IPS DF 4.7 (cell line): ENCODE measurements around the gene KCNJ15.

ENCODE experiments used
- DNase-seq: peaks from one replicate; pipeline ENCODE4 v3.0.0-alpha.2; 2013; ENCODE audit warnings: low spot score; ENCODE audit errors: extremely low read depth

KCNJ15 gene

DNA sequence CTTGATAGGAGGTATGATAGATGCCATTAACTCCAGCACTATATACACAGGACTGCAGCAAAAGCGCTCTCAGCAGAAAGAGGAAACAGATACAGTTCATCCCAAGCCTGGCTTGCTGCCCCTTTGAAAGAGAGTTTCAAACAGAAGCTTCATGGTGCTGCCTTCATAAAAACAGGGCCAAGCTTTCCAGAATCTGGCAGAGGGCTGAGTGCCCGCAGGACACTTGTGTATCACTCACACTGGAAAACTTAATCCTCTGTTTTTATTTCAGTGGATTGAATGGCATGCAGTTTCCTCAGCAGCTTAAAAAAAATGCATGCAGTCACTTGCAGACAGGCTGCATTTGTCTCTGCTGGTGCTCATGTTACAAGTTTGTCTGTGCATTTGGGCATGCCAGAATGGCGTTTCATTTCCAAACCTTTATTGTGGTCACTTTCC is 40.4 kb downstream of the KCNJ15 start:
- DNase-seq, result no peak

- DNase-seq, result no peak
Observed at GRCh38 chr21:38297871-38298270, 41.1 kb downstream of the KCNJ15 start.

- no peak for DNase-seq
Observed at GRCh38 chr21:38298832-38299231, 42.0 kb downstream of the KCNJ15 start.

DNA sequence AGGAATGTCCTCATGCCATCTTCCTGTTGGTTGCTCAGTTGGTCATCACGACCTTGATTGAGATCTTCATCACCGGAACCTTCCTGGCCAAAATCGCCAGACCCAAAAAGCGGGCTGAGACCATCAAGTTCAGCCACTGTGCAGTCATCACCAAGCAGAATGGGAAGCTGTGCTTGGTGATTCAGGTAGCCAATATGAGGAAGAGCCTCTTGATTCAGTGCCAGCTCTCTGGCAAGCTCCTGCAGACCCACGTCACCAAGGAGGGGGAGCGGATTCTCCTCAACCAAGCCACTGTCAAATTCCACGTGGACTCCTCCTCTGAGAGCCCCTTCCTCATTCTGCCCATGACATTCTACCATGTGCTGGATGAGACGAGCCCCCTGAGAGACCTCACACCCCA is 42.9 kb downstream of the KCNJ15 start:
- no peak for DNase-seq

DNA sequence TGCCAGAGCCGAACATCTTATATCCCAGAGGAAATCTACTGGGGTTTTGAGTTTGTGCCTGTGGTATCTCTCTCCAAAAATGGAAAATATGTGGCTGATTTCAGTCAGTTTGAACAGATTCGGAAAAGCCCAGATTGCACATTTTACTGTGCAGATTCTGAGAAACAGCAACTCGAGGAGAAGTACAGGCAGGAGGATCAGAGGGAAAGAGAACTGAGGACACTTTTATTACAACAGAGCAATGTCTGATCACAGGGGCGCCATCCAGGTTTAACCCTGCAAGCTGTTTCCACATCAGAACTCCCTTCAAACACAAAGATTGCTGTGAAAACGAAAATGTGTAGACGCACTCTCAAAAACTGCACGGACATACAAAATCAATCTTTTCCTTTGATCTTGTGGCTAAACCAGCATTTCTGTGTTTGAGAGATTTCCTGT is 43.4 kb downstream of the KCNJ15 start:
- no peak for DNase-seq

- DNase-seq, result no peak
Observed at GRCh38 chr21:38301321-38302214, 44.8 kb downstream of the KCNJ15 start.

GRCh38 chr21:38303300-38303699 is 46.5 kb downstream of the KCNJ15 start:
- DNase-seq, result no peak

DNA sequence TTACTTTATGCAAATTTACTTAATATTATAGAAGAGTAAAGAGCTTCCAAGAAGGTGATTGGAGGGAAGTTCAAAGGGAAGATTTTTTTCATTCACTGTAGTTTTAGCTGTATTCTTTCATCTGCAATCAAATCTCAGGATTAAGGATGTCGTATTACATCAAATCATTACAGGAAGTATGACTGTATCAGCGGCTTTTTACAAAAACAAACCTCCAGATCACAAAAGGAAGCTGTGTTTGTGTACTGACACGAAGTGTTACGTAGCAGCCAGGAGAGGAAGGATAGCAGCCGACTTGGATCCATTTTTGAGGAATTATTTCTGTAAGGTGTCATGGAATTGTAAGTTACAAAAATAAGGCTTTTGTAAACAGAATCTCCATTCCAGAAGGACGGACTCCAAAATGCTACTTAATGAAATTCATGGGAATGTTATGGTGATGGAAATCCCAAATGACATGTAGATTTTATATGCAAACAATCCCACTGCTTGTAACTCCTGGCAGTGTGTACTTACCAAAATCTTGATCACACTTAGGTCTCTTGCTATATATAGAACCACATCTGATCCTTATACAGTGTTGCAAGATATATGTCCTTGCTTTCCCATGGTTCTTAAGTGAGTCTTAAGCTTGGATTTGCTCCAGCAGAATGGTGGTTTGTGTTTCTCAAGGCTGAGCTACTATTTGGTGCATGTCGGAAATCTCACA is 49.8 kb downstream of the KCNJ15 start:
- no peak for DNase-seq

DNA sequence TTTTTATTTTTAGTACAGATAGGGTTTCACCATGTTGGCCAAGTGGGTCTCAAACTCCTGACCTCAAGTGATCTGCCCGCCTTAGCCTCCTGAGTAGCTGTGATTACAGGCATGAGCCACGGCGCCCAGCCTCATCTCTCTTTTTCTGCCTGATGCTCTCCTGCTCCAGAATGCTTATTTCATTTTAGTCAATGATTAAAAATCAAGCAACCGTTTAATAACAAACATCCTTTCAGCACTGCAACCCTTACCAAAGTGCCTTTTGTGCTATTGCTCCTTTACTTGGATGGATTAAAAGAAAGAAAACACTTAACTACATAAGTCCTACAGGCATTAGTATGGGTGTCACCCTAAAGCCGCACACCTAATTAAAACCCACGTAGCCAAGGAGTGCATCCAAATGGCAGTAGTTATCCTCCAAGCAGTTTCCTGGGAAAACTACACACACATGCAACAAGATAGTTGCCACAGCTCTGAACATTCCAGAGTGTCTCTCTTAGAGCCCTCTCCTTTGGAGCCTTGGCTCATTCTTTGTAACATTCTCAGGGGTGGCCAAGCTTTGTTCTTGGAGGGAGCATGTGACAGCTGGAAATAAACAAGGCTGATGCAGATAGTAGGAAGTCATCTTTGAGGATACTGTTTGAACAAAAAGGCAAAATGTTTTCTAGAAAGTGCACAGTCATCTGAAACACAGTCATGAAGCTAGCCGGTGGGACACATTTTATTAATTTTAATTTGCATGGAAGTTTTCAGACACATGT is 51.2 kb downstream of the KCNJ15 start:
- DNase-seq, result no peak

GRCh38 chr21:38308532-38309119 is 51.8 kb downstream of the KCNJ15 start:
- no peak for DNase-seq

DNA sequence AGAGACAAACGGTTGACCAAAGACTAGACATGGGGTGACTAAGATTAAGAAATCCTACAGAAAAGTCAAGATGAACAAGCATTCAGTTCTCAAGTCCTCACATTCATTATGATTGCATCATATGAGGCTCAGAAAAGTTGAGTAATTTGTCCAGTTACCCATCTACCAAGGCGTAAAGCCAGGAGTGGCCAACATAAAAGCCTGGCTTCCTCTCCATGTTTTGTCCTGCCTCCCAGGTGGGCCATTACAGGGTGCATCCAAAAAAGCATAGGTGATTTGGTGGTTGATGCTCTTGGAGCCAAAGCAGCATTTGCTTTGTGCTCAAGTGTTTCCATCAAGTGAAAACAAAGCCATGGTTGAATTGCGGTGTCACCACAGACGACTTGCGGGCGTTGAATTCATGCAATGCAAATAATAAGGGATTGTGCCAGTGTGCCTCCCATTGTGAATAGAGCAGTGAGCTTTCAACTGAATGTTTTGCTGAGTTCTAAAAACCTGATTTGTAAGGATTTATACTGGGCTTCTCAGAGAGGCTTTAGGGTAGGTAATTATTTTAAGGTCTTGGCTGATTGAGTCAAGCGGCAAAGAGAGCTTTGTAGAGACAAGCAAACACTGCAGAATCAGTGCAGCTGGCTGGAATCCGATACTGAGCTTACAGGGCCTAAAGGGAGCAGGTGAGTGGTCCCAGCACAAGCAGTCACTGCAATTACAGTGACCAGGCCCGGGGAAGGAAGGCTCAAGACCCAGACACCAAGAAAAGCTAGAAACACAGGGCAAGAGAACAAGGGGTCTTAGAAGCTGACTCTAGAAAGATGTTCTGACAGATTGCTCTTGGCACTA is 54.1 kb downstream of the KCNJ15 start:
- no peak for DNase-seq

DNA sequence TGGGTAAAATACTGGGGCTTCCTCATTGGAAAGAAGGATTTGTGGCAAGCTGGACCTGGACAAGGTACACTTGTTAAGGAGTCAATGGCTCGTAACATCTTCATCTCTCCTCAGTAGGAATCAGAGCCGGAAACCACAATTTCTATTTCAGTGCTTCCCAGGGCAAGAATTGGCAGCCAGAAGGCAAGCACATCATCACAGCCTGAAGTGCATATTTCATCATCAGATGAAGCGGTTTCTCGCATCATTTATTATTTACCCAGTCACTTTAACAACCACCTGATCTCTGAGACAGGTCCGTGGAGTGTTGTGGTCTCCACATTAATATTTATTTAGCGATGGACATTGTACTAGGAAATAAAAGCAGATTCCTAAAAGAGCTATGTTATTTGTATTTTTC is 55.0 kb downstream of the KCNJ15 start:
- no peak for DNase-seq

GRCh38 chr21:38312822-38313221 is 56.0 kb downstream of the KCNJ15 start:
- DNase-seq, result no peak

GRCh38 chr21:38314558-38314957 is 57.8 kb downstream of the KCNJ15 start:
- no peak for DNase-seq

DNA sequence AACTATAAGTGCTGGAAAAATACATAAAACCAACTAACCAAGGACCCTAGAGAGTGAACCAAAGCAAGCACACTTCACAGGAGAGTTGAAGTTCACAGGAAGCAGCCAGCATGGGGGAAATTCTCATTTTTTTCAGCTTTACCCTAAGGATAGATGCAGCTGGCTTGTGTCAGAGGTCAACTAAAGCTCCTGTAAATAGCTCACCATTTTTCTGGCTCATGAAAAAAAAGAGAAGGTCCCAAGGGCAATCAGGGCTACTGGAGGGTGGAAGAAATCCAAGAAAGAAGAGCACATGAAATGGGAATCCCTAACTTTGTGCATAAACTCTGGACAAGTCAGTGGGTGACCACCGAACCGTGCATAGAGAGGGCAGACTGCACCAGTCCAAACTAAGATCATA is 58.3 kb downstream of the KCNJ15 start:
- no peak for DNase-seq

- no peak for DNase-seq
Observed at GRCh38 chr21:38319781-38320180, 63.0 kb downstream of the KCNJ15 start.

- DNase-seq, result no peak
Observed at GRCh38 chr21:38321568-38321967, 64.8 kb downstream of the KCNJ15 start.

- DNase-seq, result no peak
Observed at GRCh38 chr21:38322311-38322950, 65.6 kb downstream of the KCNJ15 start.

GRCh38 chr21:38323721-38324531 is 67.1 kb downstream of the KCNJ15 start:
- peak; percentile 25 for DNase-seq
